Measurements from ENCODE around the gene BTNL3.

The BTNL3 gene

GRCh38 chr5:181047921-181048320, 59.3 kb downstream of the BTNL3 start:
- DNase-seq, result no peak

GRCh38 chr5:181050016-181050415, 61.4 kb downstream of the BTNL3 start:
- DNase-seq, result no peak

GRCh38 chr5:181051841-181052671, 63.4 kb downstream of the BTNL3 start:
- DNase-seq, result no peak

DNA sequence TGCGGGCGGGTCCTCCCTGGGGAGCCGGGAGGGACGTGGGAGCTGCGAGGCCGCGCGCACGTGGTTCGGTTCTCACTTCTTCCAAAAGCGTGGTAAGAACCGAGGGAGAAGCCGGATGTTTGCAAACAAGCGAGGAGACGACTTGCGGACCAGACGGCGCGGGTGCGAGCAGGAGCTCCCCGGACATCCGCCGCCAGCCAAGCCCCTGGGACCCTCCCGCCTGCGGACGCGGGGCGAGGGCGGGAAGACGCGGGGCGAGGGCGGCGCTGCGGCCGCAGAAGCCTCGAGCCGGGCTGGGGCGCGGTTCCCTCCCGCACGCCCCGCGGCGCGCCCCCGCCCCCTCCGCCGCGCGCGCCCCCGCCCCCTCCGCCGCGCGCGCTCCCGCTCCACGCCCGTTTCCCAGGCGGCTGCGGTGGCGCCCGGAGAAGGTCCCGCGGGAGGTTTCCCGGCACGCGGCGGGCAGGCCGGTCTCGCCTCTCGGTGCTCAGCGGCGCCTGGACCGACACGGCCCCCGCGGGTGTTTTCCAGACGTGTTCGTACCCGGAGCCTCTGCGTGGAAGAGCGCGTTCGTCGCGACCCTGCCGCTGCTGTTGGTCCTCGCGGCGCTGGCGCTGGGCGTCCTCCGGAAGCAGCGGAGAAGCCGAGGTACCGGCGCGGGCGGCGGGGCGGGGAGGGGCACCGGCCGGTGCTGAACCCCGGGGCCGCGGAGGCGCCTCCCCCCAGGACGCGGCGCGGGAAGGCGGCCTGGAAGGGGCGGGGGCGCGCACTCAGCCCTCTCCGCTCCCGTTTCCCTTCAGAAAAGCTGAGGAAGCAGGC, 64.2 kb downstream of the BTNL3 start:
- no peak for DNase-seq

GRCh38 chr5:181053488-181054121, 65.0 kb downstream of the BTNL3 start:
- no peak for DNase-seq

GRCh38 chr5:181054138-181054537, 65.5 kb downstream of the BTNL3 start:
- DNase-seq, result no peak

- DNase-seq, result no peak
These were observed 66.3 kb downstream of the BTNL3 start for GRCh38 chr5:181054871-181055459.

Data from KG1 (cell line).